Measurements from ENCODE around the gene ZNF462.

Gene ZNF462

DNA sequence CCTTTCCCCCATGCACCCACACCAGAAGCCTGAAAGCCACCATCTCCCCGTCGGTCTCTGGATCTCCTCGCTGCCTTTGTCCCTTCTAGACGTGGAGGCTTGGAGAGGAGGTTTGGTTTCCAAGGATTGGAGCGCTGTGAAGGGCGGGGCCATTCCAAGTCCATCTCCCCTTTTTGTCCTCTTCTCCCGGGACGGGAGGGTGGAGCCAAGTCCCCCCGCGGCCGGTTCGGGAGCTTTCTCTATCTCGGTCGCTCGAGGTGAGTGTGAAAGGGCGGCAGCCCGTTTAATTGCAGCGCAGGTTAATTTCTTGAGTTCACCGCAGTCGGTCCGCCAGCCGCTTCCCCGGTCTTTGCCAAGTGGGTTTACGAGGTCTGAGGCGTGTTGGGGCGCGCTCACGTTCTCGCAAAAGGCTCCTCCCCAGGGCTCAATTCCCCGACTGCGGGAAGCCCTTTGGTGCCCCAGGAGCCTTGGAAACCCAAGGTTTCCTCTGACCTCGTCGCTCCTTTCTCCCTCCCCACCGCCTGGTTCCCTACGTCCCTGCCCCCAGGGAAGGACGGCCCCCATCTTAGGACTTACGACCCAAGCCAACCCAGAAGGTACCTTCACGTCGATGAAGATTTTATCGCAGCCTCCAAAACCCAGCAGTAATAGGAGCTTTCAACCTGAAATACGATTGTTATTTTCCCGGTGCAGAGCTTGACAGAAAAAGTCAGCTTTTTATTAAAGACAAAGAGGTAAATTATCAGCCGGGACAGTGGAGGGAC lies 2.8 kb upstream of the ZNF462 start:
- no peak for TF ChIP-seq EZH2phosphoT487 (IDR thresholded peaks at IDR 0.05; ENCODE audit: borderline replicate concordance)
- TF ChIP-seq, protein P1, sequence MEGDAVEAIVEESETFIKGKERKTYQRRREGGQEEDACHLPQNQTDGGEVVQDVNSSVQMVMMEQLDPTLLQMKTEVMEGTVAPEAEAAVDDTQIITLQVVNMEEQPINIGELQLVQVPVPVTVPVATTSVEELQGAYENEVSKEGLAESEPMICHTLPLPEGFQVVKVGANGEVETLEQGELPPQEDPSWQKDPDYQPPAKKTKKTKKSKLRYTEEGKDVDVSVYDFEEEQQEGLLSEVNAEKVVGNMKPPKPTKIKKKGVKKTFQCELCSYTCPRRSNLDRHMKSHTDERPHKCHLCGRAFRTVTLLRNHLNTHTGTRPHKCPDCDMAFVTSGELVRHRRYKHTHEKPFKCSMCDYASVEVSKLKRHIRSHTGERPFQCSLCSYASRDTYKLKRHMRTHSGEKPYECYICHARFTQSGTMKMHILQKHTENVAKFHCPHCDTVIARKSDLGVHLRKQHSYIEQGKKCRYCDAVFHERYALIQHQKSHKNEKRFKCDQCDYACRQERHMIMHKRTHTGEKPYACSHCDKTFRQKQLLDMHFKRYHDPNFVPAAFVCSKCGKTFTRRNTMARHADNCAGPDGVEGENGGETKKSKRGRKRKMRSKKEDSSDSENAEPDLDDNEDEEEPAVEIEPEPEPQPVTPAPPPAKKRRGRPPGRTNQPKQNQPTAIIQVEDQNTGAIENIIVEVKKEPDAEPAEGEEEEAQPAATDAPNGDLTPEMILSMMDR (conservative IDR thresholded peaks at IDR 0.05; ENCODE audit: low read length), result no peak
- Histone ChIP-seq H3K4me2 (ENCODE audit: low read depth, low read length, poor library complexity, severe bottlenecking) (no peak overlapping the region), H3K79me2 (ENCODE audit: insufficient read depth, low read length) (peaks cover 21% of the 10 kb centered on the region), H3K9me3 (ENCODE audit: insufficient read depth, low read depth, low read length) (no peaks in the 10 kb centered on the region), H3K36me3 (ENCODE audit: insufficient read depth, low read length) (no peaks in the 10 kb centered on the region), H2AFZ (ENCODE audit: low read length) (no peak overlapping the region), H3K4me1 (ENCODE audit: insufficient read depth, low read length, poor library complexity, severe bottlenecking) (peaks cover 12% of the 10 kb centered on the region), H4K20me1 (ENCODE audit: insufficient read depth, low read length, poor library complexity, severe bottlenecking) (no peaks in the 10 kb centered on the region), H3K4me3 (ENCODE audit: low read length, poor library complexity, severe bottlenecking) (no peak overlapping the region), H3F3A (ENCODE audit: low read depth) (no peaks in the 10 kb centered on the region), H3K9ac (ENCODE audit: low read depth, low read length, poor library complexity, severe bottlenecking) (no peak overlapping the region), H3K27me3 (ENCODE audit: insufficient read depth, low read length, poor library complexity, severe bottlenecking) (no peaks in the 10 kb centered on the region), H3K9me2 (replicated peaks; ENCODE audit: low read depth, low read length) (no peaks in the 10 kb centered on the region)

DNA sequence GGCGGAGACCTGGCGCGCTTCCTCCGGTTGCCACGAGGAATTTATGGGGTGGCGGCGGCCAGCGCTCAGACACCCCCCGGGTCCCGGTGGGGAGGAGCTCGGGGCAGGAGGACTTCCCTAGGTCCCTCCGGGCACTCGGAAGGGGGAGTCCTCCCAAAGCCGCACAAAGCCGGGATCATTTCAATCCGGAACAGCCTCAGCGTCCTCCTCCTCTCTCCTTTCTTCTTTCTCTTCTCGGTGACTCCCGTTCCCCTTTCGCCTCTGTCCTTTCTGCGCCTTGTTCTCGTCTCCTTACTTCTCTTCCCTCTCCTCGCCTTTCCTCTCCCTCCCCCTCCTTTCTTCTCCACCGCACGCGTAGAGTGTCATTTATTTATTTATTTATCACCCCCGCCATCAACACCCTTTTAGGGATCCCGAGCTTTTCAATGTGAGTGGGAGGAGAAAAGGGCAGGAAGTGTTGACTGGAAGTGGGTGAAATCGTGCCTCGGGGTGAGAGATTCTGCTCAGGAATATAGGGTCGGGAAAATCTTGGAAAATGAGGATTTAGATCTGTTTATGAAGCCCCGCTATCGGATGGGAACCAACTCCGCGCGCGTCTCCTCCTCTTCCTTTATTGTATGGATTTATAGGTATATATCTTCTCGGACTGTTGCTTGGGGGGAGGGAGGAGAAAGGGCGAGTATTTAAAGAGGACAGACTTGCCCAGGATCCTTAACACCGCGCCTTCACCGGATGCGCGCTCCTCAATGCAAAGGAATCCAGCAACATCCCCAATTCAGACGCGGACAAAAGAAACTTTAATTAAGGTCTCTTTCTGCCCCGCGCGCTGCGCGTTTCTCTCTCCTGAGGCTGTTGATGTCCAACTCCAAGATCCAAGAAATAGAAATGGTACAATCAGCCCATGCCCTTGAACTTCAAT lies 2.0 kb upstream of the ZNF462 start:
- TF ChIP-seq, protein P1 (conservative IDR thresholded peaks at IDR 0.05; ENCODE audit: low read length), result no peak
- TF ChIP-seq EZH2phosphoT487 (IDR thresholded peaks at IDR 0.05; ENCODE audit: borderline replicate concordance), result no peak
- H4K20me1 ChIP-seq (ENCODE audit: insufficient read depth, low read length, poor library complexity, severe bottlenecking), result no peaks in the 10 kb centered on the region
- no peaks in the 10 kb centered on the region for H3K36me3 ChIP-seq (ENCODE audit: insufficient read depth, low read length)
- peak overlapping the region; percentile 77 for H3K4me2 ChIP-seq (ENCODE audit: low read depth, low read length, poor library complexity, severe bottlenecking)
- H3K9me2 ChIP-seq (replicated peaks; ENCODE audit: low read depth, low read length), result no peaks in the 10 kb centered on the region
- H2AFZ ChIP-seq (ENCODE audit: low read length), result no peak overlapping the region
- H3K27me3 ChIP-seq (ENCODE audit: insufficient read depth, low read length, poor library complexity, severe bottlenecking), result no peaks in the 10 kb centered on the region
- H3K9ac ChIP-seq (ENCODE audit: low read depth, low read length, poor library complexity, severe bottlenecking), result no peak overlapping the region
- no peaks in the 10 kb centered on the region for H3F3A ChIP-seq (ENCODE audit: low read depth)
- no peak overlapping the region for H3K4me3 ChIP-seq (ENCODE audit: low read length, poor library complexity, severe bottlenecking)
- no peaks in the 10 kb centered on the region for H3K9me3 ChIP-seq (ENCODE audit: insufficient read depth, low read depth, low read length)
- peaks cover 15% of the 10 kb centered on the region for H3K4me1 ChIP-seq (ENCODE audit: insufficient read depth, low read length, poor library complexity, severe bottlenecking)
- H3K79me2 ChIP-seq (ENCODE audit: insufficient read depth, low read length), result peaks cover 30% of the 10 kb centered on the region

DNA sequence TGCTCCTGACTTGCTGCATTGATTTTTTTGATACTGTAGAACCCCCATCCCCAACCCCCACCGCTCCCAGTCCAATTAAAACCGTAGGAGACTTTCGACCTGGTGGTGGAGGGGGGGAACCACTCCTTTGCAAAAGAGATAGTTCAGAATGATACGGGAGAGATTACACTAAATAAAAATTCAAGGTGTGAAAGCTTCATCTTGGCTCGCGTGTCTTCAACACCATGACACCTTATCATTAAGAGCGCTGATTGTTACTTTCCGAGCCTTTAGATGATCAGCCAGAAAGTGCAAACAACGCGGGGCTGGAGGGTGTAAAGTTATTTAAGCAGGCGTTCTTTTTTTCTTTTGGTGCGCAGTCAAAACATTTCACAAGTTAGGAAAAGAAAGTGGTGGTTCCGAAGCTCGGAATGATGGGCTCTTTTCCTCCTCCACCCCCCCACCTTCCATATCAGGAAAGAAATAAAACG lies 1.3 kb upstream of the ZNF462 start:
- Histone ChIP-seq H3K27me3 (ENCODE audit: insufficient read depth, low read length, poor library complexity, severe bottlenecking) (no peaks in the 10 kb centered on the region), H3K9me3 (ENCODE audit: insufficient read depth, low read depth, low read length) (no peaks in the 10 kb centered on the region), H3K9me2 (replicated peaks; ENCODE audit: low read depth, low read length) (no peaks in the 10 kb centered on the region), H3K4me2 (ENCODE audit: low read depth, low read length, poor library complexity, severe bottlenecking) (peak overlapping the region; percentile 77), H3K79me2 (ENCODE audit: insufficient read depth, low read length) (peaks cover 36% of the 10 kb centered on the region), H3F3A (ENCODE audit: low read depth) (no peaks in the 10 kb centered on the region), H3K4me3 (ENCODE audit: low read length, poor library complexity, severe bottlenecking) (peak overlapping the region; percentile 75), H3K4me1 (ENCODE audit: insufficient read depth, low read length, poor library complexity, severe bottlenecking) (peaks cover 15% of the 10 kb centered on the region), H2AFZ (ENCODE audit: low read length) (peak overlapping the region; percentile 69), H4K20me1 (ENCODE audit: insufficient read depth, low read length, poor library complexity, severe bottlenecking) (no peaks in the 10 kb centered on the region), H3K9ac (ENCODE audit: low read depth, low read length, poor library complexity, severe bottlenecking) (peak overlapping the region; percentile 79), H3K36me3 (ENCODE audit: insufficient read depth, low read length) (no peaks in the 10 kb centered on the region)
- no peak for TF ChIP-seq EZH2phosphoT487 (IDR thresholded peaks at IDR 0.05; ENCODE audit: borderline replicate concordance)
- TF ChIP-seq, protein P1 (conservative IDR thresholded peaks at IDR 0.05; ENCODE audit: low read length), result no peak

Data from Loucy (cell line).